ENCODE measurements around the gene ADARB1.

DNA sequence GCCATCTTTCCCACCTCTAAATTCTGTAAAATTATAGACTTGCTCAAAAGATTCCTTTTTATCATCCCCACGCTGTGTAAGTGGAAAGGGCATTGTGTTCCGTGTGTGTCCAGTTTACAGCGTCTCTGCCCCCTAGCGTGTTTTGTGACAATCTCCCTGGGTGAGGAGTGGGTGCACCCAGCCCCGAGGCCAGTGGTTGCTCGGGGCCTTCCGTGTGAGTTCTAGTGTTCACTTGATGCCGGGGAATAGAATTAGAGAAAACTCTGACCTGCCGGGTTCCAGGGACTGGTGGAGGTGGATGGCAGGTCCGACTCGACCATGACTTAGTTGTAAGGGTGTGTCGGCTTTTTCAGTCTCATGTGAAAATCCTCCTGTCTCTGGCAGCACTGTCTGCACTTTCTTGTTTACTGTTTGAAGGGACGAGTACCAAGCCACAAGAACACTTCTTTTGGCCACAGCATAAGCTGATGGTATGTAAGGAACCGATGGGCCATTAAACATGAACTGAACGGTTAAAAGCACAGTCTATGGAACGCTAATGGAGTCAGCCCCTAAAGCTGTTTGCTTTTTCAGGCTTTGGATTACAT is 151.5 kb downstream of the ADARB1 start:
- TF ChIP-seq, protein P1, sequence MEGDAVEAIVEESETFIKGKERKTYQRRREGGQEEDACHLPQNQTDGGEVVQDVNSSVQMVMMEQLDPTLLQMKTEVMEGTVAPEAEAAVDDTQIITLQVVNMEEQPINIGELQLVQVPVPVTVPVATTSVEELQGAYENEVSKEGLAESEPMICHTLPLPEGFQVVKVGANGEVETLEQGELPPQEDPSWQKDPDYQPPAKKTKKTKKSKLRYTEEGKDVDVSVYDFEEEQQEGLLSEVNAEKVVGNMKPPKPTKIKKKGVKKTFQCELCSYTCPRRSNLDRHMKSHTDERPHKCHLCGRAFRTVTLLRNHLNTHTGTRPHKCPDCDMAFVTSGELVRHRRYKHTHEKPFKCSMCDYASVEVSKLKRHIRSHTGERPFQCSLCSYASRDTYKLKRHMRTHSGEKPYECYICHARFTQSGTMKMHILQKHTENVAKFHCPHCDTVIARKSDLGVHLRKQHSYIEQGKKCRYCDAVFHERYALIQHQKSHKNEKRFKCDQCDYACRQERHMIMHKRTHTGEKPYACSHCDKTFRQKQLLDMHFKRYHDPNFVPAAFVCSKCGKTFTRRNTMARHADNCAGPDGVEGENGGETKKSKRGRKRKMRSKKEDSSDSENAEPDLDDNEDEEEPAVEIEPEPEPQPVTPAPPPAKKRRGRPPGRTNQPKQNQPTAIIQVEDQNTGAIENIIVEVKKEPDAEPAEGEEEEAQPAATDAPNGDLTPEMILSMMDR (IDR thresholded peaks at IDR 0.05; ENCODE audit: low read length): no peak
- no peak for TF ChIP-seq EZH2 (IDR thresholded peaks at IDR 0.05; ENCODE audit: borderline replicate concordance, low read length)

Data from OCI-LY1 (cell line).